Stimulated activated CD8-positive, alpha-beta memory T cell treated with anti-CD3 and anti-CD28 coated beads, Interleukin-7, amount 100 ng/mL, for 24 hours (primary cell): Measurements from ENCODE around the gene SRR.
"Not testable (repeated sequence)": the region's sequence is repeated elsewhere in the genome, so short reads cannot be mapped to it uniquely, and the experiment has no call there.

Source experiments
- DNase-seq: peaks from one replicate; pipeline ENCODE4 v3.0.0-alpha.2; 2020; ENCODE audit warnings: low read depth

Gene SRR

GRCh38 chr17:2303204-2304188 is at the start of gene SRR, which contains the start of gene SMG6:
TSS of gene SRR (plus strand) at chr17:2303950. CDS start at chr17:2315561, 11,611 bp downstream.
TSS of gene SMG6 (minus strand) at chr17:2303785. CDS start at chr17:2303720, 65 bp downstream.
- peak; percentile 87 for DNase-seq

GRCh38 chr17:2258830-2259229 is 44.9 kb upstream of the SRR start:
- not testable (repeated sequence) for DNase-seq

GRCh38 chr17:2259769-2260536 is 43.8 kb upstream of the SRR start:
- peak; percentile 49 for DNase-seq

GRCh38 chr17:2262135-2262587 is 41.6 kb upstream of the SRR start:
- no peak for DNase-seq

- no peak for DNase-seq
Observed at GRCh38 chr17:2263183-2264066, 40.3 kb upstream of the SRR start.

GRCh38 chr17:2264067-2264860 is 39.5 kb upstream of the SRR start:
- DNase-seq: no peak

- DNase-seq: not testable (repeated sequence)
Observed at GRCh38 chr17:2265166-2265565, 38.6 kb upstream of the SRR start.

- DNase-seq: peak; percentile 59
Observed at GRCh38 chr17:2266045-2266864, 37.5 kb upstream of the SRR start.

GRCh38 chr17:2266865-2267228 is 36.9 kb upstream of the SRR start:
- DNase-seq: no peak

- no peak for DNase-seq
Observed at GRCh38 chr17:2267354-2267753, 36.4 kb upstream of the SRR start.

GRCh38 chr17:2271985-2272702 is 31.6 kb upstream of the SRR start:
- DNase-seq: no peak

- DNase-seq: no peak
Observed at GRCh38 chr17:2274414-2274813, 29.3 kb upstream of the SRR start.

- DNase-seq: no peak
Observed at GRCh38 chr17:2275722-2276121, 28.0 kb upstream of the SRR start.

- no peak for DNase-seq
Observed at GRCh38 chr17:2277429-2278170, 26.1 kb upstream of the SRR start.

- DNase-seq: no peak
Observed at GRCh38 chr17:2279707-2280106, 24.0 kb upstream of the SRR start.

GRCh38 chr17:2282297-2282873 is 21.4 kb upstream of the SRR start:
- no peak for DNase-seq

- DNase-seq: no peak
Observed at GRCh38 chr17:2283302-2283701, 20.4 kb upstream of the SRR start.

- no peak for DNase-seq
Observed at GRCh38 chr17:2289878-2290478, 13.8 kb upstream of the SRR start.
